Heart left ventricle (tissue), 16 donors: ENCODE data around the gene LITAF. TPM values are rescaled to one million over a fixed set of nuclear protein-coding genes. Genes with fewer than 3 reads are reported as not detected.

Experiments
- ATAC-seq, 4 donors: fragments of 200-7000 bp; cut with Tn5 transposase; one replicate each; pipeline ENCODE4 v1.9.1; 2020 to 2022; ENCODE audit warnings: moderate library complexity in 4 of 4, mild to moderate bottlenecking in 3 of 4, moderate number of reproducible peaks in 1 of 4
- DNase-seq, 5 donors: peaks; one replicate each; pipeline ENCODE4 v3.0.0-alpha.2; 2020
- H3K27ac ChIP-seq, 12 donors: fragments of 200-600 bp; sonication (generic) in 4 of 12; one replicate each; pipeline versions ENCODE4 v1.5.0 to v1.8.0; 2016 to 2022; ENCODE audit warnings: mild to moderate bottlenecking in 2 of 12
- H3K27me3 ChIP-seq, 9 donors: fragments of 200-600 bp; sonication (generic) in 2 of 9; one replicate each; pipeline versions ENCODE4 v1.5.1 to v1.8.0; 2016 to 2022; ENCODE audit warnings: mild to moderate bottlenecking in 3 of 9
- H3K36me3 ChIP-seq, 9 donors: fragments of 200-600 bp; sonication (generic) in 2 of 9; one replicate each; pipeline versions ENCODE4 v1.5.0 to v1.8.0; 2018 to 2022; ENCODE audit warnings: mild to moderate bottlenecking in 2 of 9
- H3K4me1 ChIP-seq, 12 donors: fragments of 200-600 bp; sonication (generic) in 4 of 12; one replicate each; pipeline versions ENCODE4 v1.5.0 to v1.8.0; 2016 to 2022; ENCODE audit warnings: mild to moderate bottlenecking in 3 of 12
- H3K4me3 ChIP-seq, 12 donors: fragments of 200-600 bp; sonication (generic) in 4 of 12; one replicate each; pipeline versions ENCODE4 v1.5.0 to v1.8.0; 2017 to 2022; ENCODE audit warnings: mild to moderate bottlenecking in 9 of 12, moderate library complexity in 4 of 12
- H3K9me3 ChIP-seq, 12 donors: fragments of 200-600 bp; sonication (generic) in 4 of 12; one replicate each; pipeline versions ENCODE4 v1.5.0 to v1.8.0; 2016 to 2022; ENCODE audit warnings: mild to moderate bottlenecking in 1 of 12
- CTCF ChIP-seq, 12 donors: fragments of 200-600 bp; sonication (generic) in 4 of 12; IDR thresholded peaks; one replicate each; pipeline versions ENCODE4 v1.5.0 to v1.8.0; 2018 to 2022; ENCODE audit warnings: antibody characterized with exemption in 12 of 12, mild to moderate bottlenecking in 5 of 12
- POLR2A ChIP-seq, 2 donors: fragments of 450-650 bp; IDR thresholded peaks; one replicate each; pipeline ENCODE4 v1.6.1; 2017; ENCODE audit warnings: antibody characterized with exemption in 2 of 2, mild to moderate bottlenecking in 2 of 2, moderate library complexity in 2 of 2
- WGBS, 4 donors: extraction: QIAGEN DNeasy Blood & Tissue Kit in 2 of 4; methylation state at CpG; one replicate each; pipeline versions ENCODE4 v1.1.5 to v1.1.7; 2013 to 2018; 5-methylcytosine and 5-hydroxymethylcytosine counted together
- intact Hi-C, 10 donors: fragments of 100-400 bp; cut with DNase I; formaldehyde crosslinking; loops; one replicate each; pipeline versions ENCODE4 v1.11.1 to v1.14.2; 2022
- polyA plus RNA-seq, 2 donors: library from polyadenylated mRNA; stranded (reverse); fragments of 200-250 nt; gene quantifications; one replicate each; pipeline ENCODE4 v1.2.3, GENCODE V29; 2013
- total RNA-seq, 9 donors: library from RNA; depleted of rRNA in 2 of 9; stranded (reverse); fragments of >200 nt in 2 of 9; fragmentation: NEBNext Ultra II Directional in 3 of 9; extraction: Animal tissue kit (Norgen Biotek cat#: 25700) in 3 of 9; gene quantifications; one replicate each; pipeline versions ENCODE4 v1.1.0 to v1.2.4, GENCODE V29; 2016 to 2023
- donor health status: ischemic (EF 13 %, LVEDD 7.1; RV severe dilation, severe dysfunction).
- donor health status: healthy with polysubstance abuse.
- donor health status: DM: no; HTN: yes; CAD: no.
- donor health status: DM: no; HTN: no; CAD: no.
- donor health status: ischemic (EF 25% LVEDD 6.9; RV normal size, moderate dysfunction).
- donor health status: ischemic (EF 25% LVEDD 5.7; RV mildly dilated, moderate dysfunction).
- donor health status: healthy.
- donor health status: DM: yes; HTN: yes; CAD: no.
- donor health status: ischemic (EF 35%, LVEDD 5.7; RV mildly dilated, moderate dysfunction).
- donor health status: nonischemic (EF 11% LVEDD 7.7; RV severe dilation, severe dysfunction).
- donor health status: DM: yes; HTN: yes; CAD: no.
- donor health status: PGD.
- donor health status: ischemic (EF 29% LVEDD 5.4; RV normal size, mild dysfunction).
- donor health status: nonischemic (EF 23%, LVEDD 6.1; RV moderate dilation, normal function).

Gene LITAF
- total and polyA plus RNA-seq, 11 donors: 12.2 to 133 (median 46.5) TPM

- TF ChIP-seq POLR2A (IDR thresholded peaks at IDR 0.05) (no peak), CTCF (IDR thresholded peaks at IDR 0.05) (no peak)
- DNase-seq (no peak), ATAC-seq (no peak)
- intact Hi-C loops: loop anchor here in 6 of 10 donors (10.0 kb wide), 3 partner anchors 89 to 279 kb away; no protein-coding TSS in a partner anchor
- H3K9me3 ChIP-seq: no peaks in the 10 kb centered on the region
- no peaks in the 10 kb centered on the region for H3K27me3 ChIP-seq
- H3K36me3 ChIP-seq: no peaks in the 10 kb centered on the region
- peaks cover 0 to 8% (median 0%) of the 10 kb centered on the region in 12 donors for H3K4me1 ChIP-seq
- no peak overlapping the region for H3K27ac ChIP-seq
- no peak overlapping the region for H3K4me3 ChIP-seq
- 79 to 86% (median 83%) methylated on average over 11 of the region's 11 CpGs for WGBS, 4 donors
Observed at GRCh38 chr16:11535494-11535893, 51.2 kb downstream of the LITAF start.

- Histone ChIP-seq H3K36me3 (no peaks in the 10 kb centered on the region), H3K4me1 (peaks cover 0 to 1% (median 0%) of the 10 kb centered on the region in 12 donors), H3K27me3 (no peaks in the 10 kb centered on the region), H3K9me3 (no peaks in the 10 kb centered on the region), H3K27ac (no peak overlapping the region), H3K4me3 (no peak overlapping the region)
- WGBS, 4 donors: 69 to 76% (median 73%) methylated on average over 2 of the region's 2 CpGs
- DNase-seq: no peak
- TF ChIP-seq POLR2A (IDR thresholded peaks at IDR 0.05): no peak
- TF ChIP-seq CTCF (IDR thresholded peaks at IDR 0.05): no peak
- intact Hi-C loops: loop anchor here (5.0 to 10.0 kb wide), 7 partner anchors 91 to 281 kb away; no protein-coding TSS in a partner anchor
- no peak for ATAC-seq
Observed at GRCh38 chr16:11534262-11534661, 52.5 kb downstream of the LITAF start.

- Histone ChIP-seq H3K4me1 (no peaks in the 10 kb centered on the region), H3K27ac (no peak overlapping the region), H3K36me3 (no peaks in the 10 kb centered on the region), H3K4me3 (no peak overlapping the region), H3K9me3 (no peaks in the 10 kb centered on the region), H3K27me3 (no peaks in the 10 kb centered on the region)
- 79 to 90% (median 86%) methylated on average over 5 of the region's 5 CpGs for WGBS, 4 donors
- DNase-seq: no peak
- ATAC-seq: no peak
- TF ChIP-seq CTCF (IDR thresholded peaks at IDR 0.05): no peak
- TF ChIP-seq POLR2A (IDR thresholded peaks at IDR 0.05): no peak
- intact Hi-C loops: loop anchor here (2.0 to 10.0 kb wide), 9 partner anchors 91 to 281 kb away; no protein-coding TSS in a partner anchor
Observed at GRCh38 chr16:11533588-11533987, 53.1 kb downstream of the LITAF start.

GRCh38 chr16:11530171-11530940, 56.4 kb downstream of the LITAF start:
- H3K27ac ChIP-seq: no peak overlapping the region
- TF ChIP-seq CTCF (IDR thresholded peaks at IDR 0.05): no peak
- no peak for TF ChIP-seq POLR2A (IDR thresholded peaks at IDR 0.05)
- DNase-seq (no peak), ATAC-seq (no peak)
- no peaks in the 10 kb centered on the region for H3K9me3 ChIP-seq
- H3K4me1 ChIP-seq: peaks cover 0 to 6% (median 0%) of the 10 kb centered on the region in 12 donors
- H3K27me3 ChIP-seq: peaks cover 0 to 12% (median 2%) of the 10 kb centered on the region in 9 donors
- intact Hi-C loops: loop anchor here (2.0 to 10.0 kb wide), 8 partner anchors 94 to 284 kb away; no protein-coding TSS in a partner anchor
- H3K36me3 ChIP-seq: no peaks in the 10 kb centered on the region
- H3K4me3 ChIP-seq: no peak overlapping the region
- 73 to 85% (median 77%) methylated on average over 6 to 8 of the region's 8 CpGs for WGBS, 4 donors
